ENCODE data around the gene INO80B.

The INO80B gene

GRCh38 chr2:74499940-74500577 is 45.2 kb downstream of the INO80B start:
- intact Hi-C loops (cut with DNase I; ENCODE audit: low total_unique reads), result no loop called here
- no peaks in the 10 kb centered on the region for H3K9me3 ChIP-seq
- no peak overlapping the region for H3K27ac ChIP-seq
- peaks cover 0 to 68% of the 10 kb centered on the region in 2 donors for H3K27me3 ChIP-seq
- no peak overlapping the region for H3K4me3 ChIP-seq
- H3K36me3 ChIP-seq, result peaks cover 0 to 8% (median 5%) of the 10 kb centered on the region in 3 donors
- no peak for DNase-seq
- H3K4me1 ChIP-seq, result peaks cover 0 to 43% (median 35%) of the 10 kb centered on the region in 4 donors
- no peak for TF ChIP-seq CTCF (IDR thresholded peaks at IDR 0.05)

GRCh38 chr2:74500578-74500946 is 45.7 kb downstream of the INO80B start:
- intact Hi-C loops (cut with DNase I; ENCODE audit: low total_unique reads), result no loop called here
- no peak overlapping the region for H3K27ac ChIP-seq
- no peak overlapping the region for H3K4me3 ChIP-seq
- H3K27me3 ChIP-seq, result peaks cover 0 to 68% of the 10 kb centered on the region in 2 donors
- H3K4me1 ChIP-seq, result peaks cover 0 to 47% (median 38%) of the 10 kb centered on the region in 4 donors
- TF ChIP-seq CTCF (IDR thresholded peaks at IDR 0.05), result no peak
- DNase-seq, result no peak
- H3K9me3 ChIP-seq, result no peaks in the 10 kb centered on the region
- peaks cover 5 to 14% (median 10%) of the 10 kb centered on the region in 3 donors for H3K36me3 ChIP-seq

- H3K36me3 ChIP-seq, result peaks cover 13 to 23% (median 13%) of the 10 kb centered on the region in 3 donors
- H3K9me3 ChIP-seq, result no peaks in the 10 kb centered on the region
- intact Hi-C loops (cut with DNase I; ENCODE audit: low total_unique reads), result no loop called here
- H3K4me3 ChIP-seq, result no peak overlapping the region
- TF ChIP-seq CTCF (IDR thresholded peaks at IDR 0.05), result no peak
- DNase-seq, result no peak
- H3K27ac ChIP-seq, result no peak overlapping the region
- H3K4me1 ChIP-seq, result peaks cover 0 to 56% (median 47%) of the 10 kb centered on the region in 4 donors
- H3K27me3 ChIP-seq, result peaks cover 0 to 68% of the 10 kb centered on the region in 2 donors
These were observed 46.6 kb downstream of the INO80B start for GRCh38 chr2:74501335-74502071.

- peak overlapping the region; percentile 43 to 61 for H3K4me3 ChIP-seq
- peaks cover 13 to 24% (median 13%) of the 10 kb centered on the region in 3 donors for H3K36me3 ChIP-seq
- no peak for TF ChIP-seq CTCF (IDR thresholded peaks at IDR 0.05)
- H3K9me3 ChIP-seq, result no peaks in the 10 kb centered on the region
- H3K4me1 ChIP-seq, result peaks cover 0 to 62% (median 53%) of the 10 kb centered on the region in 4 donors
- no peak overlapping the region for H3K27ac ChIP-seq
- no peak for DNase-seq
- intact Hi-C loops (cut with DNase I; ENCODE audit: low total_unique reads), result no loop called here
- H3K27me3 ChIP-seq, result peaks cover 0 to 63% of the 10 kb centered on the region in 2 donors
These were observed 47.3 kb downstream of the INO80B start for GRCh38 chr2:74502147-74502719.

- peak; percentile 87 to 88 for DNase-seq
- Histone ChIP-seq H3K36me3 (peaks cover 13 to 24% (median 13%) of the 10 kb centered on the region in 3 donors), H3K4me1 (peaks cover 0 to 58% (median 48%) of the 10 kb centered on the region in 4 donors), H3K4me3 (peak overlapping the region; percentile 43 to 61), H3K27me3 (peaks cover 0 to 56% of the 10 kb centered on the region in 2 donors), H3K9me3 (no peaks in the 10 kb centered on the region), H3K27ac (peak overlapping the region; percentile 27 to 43)
- TF ChIP-seq CTCF (IDR thresholded peaks at IDR 0.05), result no peak
- intact Hi-C loops (cut with DNase I; ENCODE audit: low total_unique reads), result no loop called here
These were observed 48.0 kb downstream of the INO80B start for GRCh38 chr2:74502720-74503505.

All from tibial artery (tissue), 4 donors.